ENCODE measurements around the gene C17orf58.
"Not testable (repeated sequence)": the region's sequence is repeated elsewhere in the genome, so short reads cannot be mapped to it uniquely, and the experiment has no call there.

The C17orf58 gene

GRCh38 chr17:67992548-67993152, 3.6 kb downstream of the C17orf58 start:
- no peaks in the 10 kb centered on the region for H3K9me3 ChIP-seq (ENCODE audit: control extremely low read depth in 1 of 5, control insufficient read depth in 4 of 5, insufficient read depth in 2 of 5, low read depth in 1 of 5, low read length in 4 of 5)
- no peaks in the 10 kb centered on the region for H3K36me3 ChIP-seq (ENCODE audit: control insufficient read depth in 4 of 4, insufficient read depth in 4 of 4, low read length in 3 of 4)
- WGBS (ENCODE audit: insufficient coverage): 4% methylated on average over 16 of the region's 18 CpGs
- ChIA-PET CTCF (interaction anchor here (1.0 to 1.5 kb wide), 3 partner anchors 24 to 45 kb away, joined by 3 to 4 read pairs (median 3); no protein-coding TSS in a partner anchor), POLR2A (no interaction called here)
- no peak overlapping the region for H3K27ac ChIP-seq (ENCODE audit: insufficient read depth in 1 of 2, low read depth in 1 of 2, low read length in 2 of 2, poor library complexity in 1 of 2, severe bottlenecking in 2 of 2)
- peaks cover 5 to 33% (median 27%) of the 10 kb centered on the region in 4 experiments for H3K4me1 ChIP-seq (ENCODE audit: control extremely low read depth in 1 of 4, control insufficient read depth in 4 of 4, insufficient read depth in 4 of 4, low read length in 3 of 4)
- peaks cover 0 to 21% (median 8%) of the 10 kb centered on the region in 5 experiments for H3K27me3 ChIP-seq (replicated peaks in 2 of 5; ENCODE audit: control insufficient read depth in 4 of 5, insufficient read depth in 5 of 5, low read length in 4 of 5)
- H3K4me3 ChIP-seq (ENCODE audit: control insufficient read depth in 1 of 7, extremely low read depth in 1 of 7, insufficient read depth in 4 of 7, low read depth in 2 of 7, low read length in 6 of 7): peak overlapping the region; percentile 50 to 85 (median 75)
- peak; percentile 38 to 74 (median 70) for DNase-seq

DNA sequence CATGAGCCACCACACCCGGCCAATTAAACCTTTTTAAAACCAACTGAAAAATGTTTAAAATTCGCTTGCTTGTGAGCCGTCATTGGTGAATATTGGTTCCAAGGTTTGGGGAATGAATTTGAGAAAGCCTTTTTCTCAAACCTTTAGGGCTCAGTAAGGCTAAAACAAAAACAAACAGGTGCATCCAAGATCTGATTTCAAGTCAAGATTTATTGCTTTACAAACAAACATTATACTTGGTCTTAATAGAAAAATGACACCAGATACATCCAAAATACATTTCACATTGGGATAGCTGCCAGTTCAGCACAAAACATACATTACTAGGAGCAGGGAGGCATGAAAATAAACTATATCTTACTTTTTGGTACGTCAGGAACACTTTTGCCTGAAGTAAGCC, 5.4 kb downstream of the C17orf58 start:
- Histone ChIP-seq H3K4me1 (ENCODE audit: control extremely low read depth in 1 of 4, control insufficient read depth in 4 of 4, insufficient read depth in 4 of 4, low read length in 3 of 4) (peaks cover 5 to 27% (median 22%) of the 10 kb centered on the region in 4 experiments), H3K27me3 (replicated peaks in 2 of 5; ENCODE audit: control insufficient read depth in 4 of 5, insufficient read depth in 5 of 5, low read length in 4 of 5) (peaks cover 0 to 10% (median 3%) of the 10 kb centered on the region in 5 experiments), H3K4me3 (ENCODE audit: control insufficient read depth in 1 of 7, extremely low read depth in 1 of 7, insufficient read depth in 4 of 7, low read depth in 2 of 7, low read length in 6 of 7) (no peak overlapping the region), H3K9me3 (ENCODE audit: control extremely low read depth in 1 of 5, control insufficient read depth in 4 of 5, insufficient read depth in 2 of 5, low read depth in 1 of 5, low read length in 4 of 5) (no peaks in the 10 kb centered on the region), H3K36me3 (ENCODE audit: control insufficient read depth in 4 of 4, insufficient read depth in 4 of 4, low read length in 3 of 4) (no peaks in the 10 kb centered on the region), H3K27ac (ENCODE audit: insufficient read depth in 1 of 2, low read depth in 1 of 2, low read length in 2 of 2, poor library complexity in 1 of 2, severe bottlenecking in 2 of 2) (no peak overlapping the region)
- WGBS (ENCODE audit: insufficient coverage): 100% methylated on average over 3 of the region's 4 CpGs
- ChIA-PET CTCF (interaction anchor here (1.7 kb wide), 1 partner anchor 11 kb away, joined by 3 read pairs; no protein-coding TSS in a partner anchor), POLR2A (no interaction called here)
- no peak for DNase-seq

DNA sequence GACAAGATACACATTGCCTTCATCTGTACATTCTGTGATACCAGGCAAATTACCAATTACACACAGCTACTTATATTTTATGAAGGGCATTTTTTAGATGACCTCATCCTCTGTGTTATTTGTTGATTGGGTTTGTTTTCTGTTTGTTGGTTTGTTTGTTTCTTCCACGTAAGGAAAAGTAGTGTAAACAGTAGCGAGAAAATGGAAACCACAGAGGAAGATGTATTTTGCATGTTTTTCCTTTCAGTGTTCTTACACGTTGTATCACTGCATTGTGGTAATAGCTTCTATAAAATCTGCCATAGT, 12.9 kb downstream of the C17orf58 start:
- H3K4me1 ChIP-seq (ENCODE audit: control extremely low read depth in 1 of 4, control insufficient read depth in 4 of 4, insufficient read depth in 4 of 4, low read length in 3 of 4): no peaks in the 10 kb centered on the region
- ChIA-PET POLR2A (no interaction called here), CTCF (no interaction called here)
- WGBS (ENCODE audit: insufficient coverage): 89% methylated on average over 3 of the region's 3 CpGs
- H3K27ac ChIP-seq (ENCODE audit: insufficient read depth in 1 of 2, low read depth in 1 of 2, low read length in 2 of 2, poor library complexity in 1 of 2, severe bottlenecking in 2 of 2): no peak overlapping the region
- peaks cover 5 to 28% (median 13%) of the 10 kb centered on the region in 4 experiments for H3K36me3 ChIP-seq (ENCODE audit: control insufficient read depth in 4 of 4, insufficient read depth in 4 of 4, low read length in 3 of 4)
- no peaks in the 10 kb centered on the region for H3K9me3 ChIP-seq (ENCODE audit: control extremely low read depth in 1 of 5, control insufficient read depth in 4 of 5, insufficient read depth in 2 of 5, low read depth in 1 of 5, low read length in 4 of 5)
- no peak overlapping the region for H3K4me3 ChIP-seq (ENCODE audit: control insufficient read depth in 1 of 7, extremely low read depth in 1 of 7, insufficient read depth in 4 of 7, low read depth in 2 of 7, low read length in 6 of 7)
- no peak for DNase-seq
- no peaks in the 10 kb centered on the region for H3K27me3 ChIP-seq (replicated peaks in 2 of 5; ENCODE audit: control insufficient read depth in 4 of 5, insufficient read depth in 5 of 5, low read length in 4 of 5)

GRCh38 chr17:67982686-67983382, 13.4 kb downstream of the C17orf58 start:
- Histone ChIP-seq H3K9me3 (ENCODE audit: control extremely low read depth in 1 of 5, control insufficient read depth in 4 of 5, insufficient read depth in 2 of 5, low read depth in 1 of 5, low read length in 4 of 5) (no peaks in the 10 kb centered on the region), H3K36me3 (ENCODE audit: control insufficient read depth in 4 of 4, insufficient read depth in 4 of 4, low read length in 3 of 4) (peaks cover 5 to 28% (median 13%) of the 10 kb centered on the region in 4 experiments), H3K27ac (ENCODE audit: insufficient read depth in 1 of 2, low read depth in 1 of 2, low read length in 2 of 2, poor library complexity in 1 of 2, severe bottlenecking in 2 of 2) (no peak overlapping the region), H3K27me3 (replicated peaks in 2 of 5; ENCODE audit: control insufficient read depth in 4 of 5, insufficient read depth in 5 of 5, low read length in 4 of 5) (no peaks in the 10 kb centered on the region), H3K4me1 (ENCODE audit: control extremely low read depth in 1 of 4, control insufficient read depth in 4 of 4, insufficient read depth in 4 of 4, low read length in 3 of 4) (no peaks in the 10 kb centered on the region), H3K4me3 (ENCODE audit: control insufficient read depth in 1 of 7, extremely low read depth in 1 of 7, insufficient read depth in 4 of 7, low read depth in 2 of 7, low read length in 6 of 7) (no peak overlapping the region)
- ChIA-PET POLR2A (no interaction called here), CTCF (no interaction called here)
- DNase-seq: no peak
- WGBS (ENCODE audit: insufficient coverage): 100% methylated on average over 3 of the region's 8 CpGs

DNA sequence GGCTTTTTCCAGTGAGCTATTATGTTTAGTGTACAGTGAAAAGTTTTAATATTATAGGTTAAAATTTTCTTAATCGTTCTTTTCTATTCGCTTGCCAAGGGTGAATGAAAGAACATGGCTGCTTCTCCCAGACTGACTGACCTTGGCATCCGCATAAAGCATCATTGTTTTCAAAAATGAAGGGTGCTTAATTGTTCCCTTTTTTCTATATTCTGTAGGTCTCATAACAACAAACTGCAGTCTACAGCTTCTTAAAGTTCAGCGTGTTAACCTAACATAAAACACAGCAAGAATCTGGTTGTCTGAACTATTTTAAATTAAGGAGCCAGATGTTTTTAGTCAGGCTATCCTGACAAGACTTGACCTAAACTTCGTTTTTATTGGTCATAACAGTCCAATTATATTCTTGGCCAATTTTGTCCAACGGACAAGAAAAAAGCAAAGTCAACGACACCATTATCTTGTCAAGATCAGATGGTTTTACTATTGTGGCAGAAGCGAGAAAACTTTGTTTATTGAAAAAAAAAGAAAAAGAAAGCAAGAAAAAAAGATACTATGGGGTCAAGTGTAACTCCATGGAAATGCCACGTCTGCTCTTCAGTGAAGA, 14.1 kb downstream of the C17orf58 start:
- H3K9me3 ChIP-seq (ENCODE audit: control extremely low read depth in 1 of 5, control insufficient read depth in 4 of 5, insufficient read depth in 2 of 5, low read depth in 1 of 5, low read length in 4 of 5): no peaks in the 10 kb centered on the region
- H3K27ac ChIP-seq (ENCODE audit: insufficient read depth in 1 of 2, low read depth in 1 of 2, low read length in 2 of 2, poor library complexity in 1 of 2, severe bottlenecking in 2 of 2): no peak overlapping the region
- WGBS (ENCODE audit: insufficient coverage): 98% methylated on average over 8 of the region's 9 CpGs
- POLR2A ChIA-PET: no interaction called here
- CTCF ChIA-PET: no interaction called here
- H3K4me1 ChIP-seq (ENCODE audit: control extremely low read depth in 1 of 4, control insufficient read depth in 4 of 4, insufficient read depth in 4 of 4, low read length in 3 of 4): no peaks in the 10 kb centered on the region
- no peaks in the 10 kb centered on the region for H3K27me3 ChIP-seq (replicated peaks in 2 of 5; ENCODE audit: control insufficient read depth in 4 of 5, insufficient read depth in 5 of 5, low read length in 4 of 5)
- no peak for DNase-seq
- no peak overlapping the region for H3K4me3 ChIP-seq (ENCODE audit: control insufficient read depth in 1 of 7, extremely low read depth in 1 of 7, insufficient read depth in 4 of 7, low read depth in 2 of 7, low read length in 6 of 7)
- H3K36me3 ChIP-seq (ENCODE audit: control insufficient read depth in 4 of 4, insufficient read depth in 4 of 4, low read length in 3 of 4): peaks cover 5 to 30% (median 14%) of the 10 kb centered on the region in 4 experiments

DNA sequence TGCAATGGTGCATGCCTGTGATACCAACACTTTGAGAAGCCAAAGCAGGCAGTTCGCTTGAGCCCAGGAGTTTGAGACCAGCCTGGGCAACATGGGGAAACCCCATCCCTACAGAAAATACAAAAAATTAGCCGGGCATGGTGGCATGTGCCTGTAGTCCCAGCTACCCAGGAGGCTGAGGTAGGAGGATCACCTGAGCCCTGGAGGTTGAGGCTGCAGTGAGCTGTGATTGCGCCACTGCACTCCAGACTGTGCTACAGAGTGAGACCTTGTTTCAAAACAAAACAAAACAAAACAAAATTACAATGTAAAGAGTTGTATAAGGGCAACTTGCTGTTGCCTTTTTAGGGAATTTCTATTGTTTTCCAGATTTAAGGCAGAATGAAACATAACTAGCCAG, 15.4 kb downstream of the C17orf58 start:
- DNase-seq; H3K27me3 ChIP-seq (replicated peaks in 2 of 5; ENCODE audit: control insufficient read depth in 4 of 5, insufficient read depth in 5 of 5, low read length in 4 of 5); POLR2A ChIA-PET; H3K4me1 ChIP-seq (ENCODE audit: control extremely low read depth in 1 of 4, control insufficient read depth in 4 of 4, insufficient read depth in 4 of 4, low read length in 3 of 4); H3K4me3 ChIP-seq (ENCODE audit: control insufficient read depth in 1 of 7, extremely low read depth in 1 of 7, insufficient read depth in 4 of 7, low read depth in 2 of 7, low read length in 6 of 7); H3K27ac ChIP-seq (ENCODE audit: insufficient read depth in 1 of 2, low read depth in 1 of 2, low read length in 2 of 2, poor library complexity in 1 of 2, severe bottlenecking in 2 of 2); H3K9me3 ChIP-seq (ENCODE audit: control extremely low read depth in 1 of 5, control insufficient read depth in 4 of 5, insufficient read depth in 2 of 5, low read depth in 1 of 5, low read length in 4 of 5); CTCF ChIA-PET: not testable (repeated sequence)
- 50% methylated on average over 2 of the region's 3 CpGs for WGBS (ENCODE audit: insufficient coverage)
- H3K36me3 ChIP-seq (ENCODE audit: control insufficient read depth in 4 of 4, insufficient read depth in 4 of 4, low read length in 3 of 4): peaks cover 5 to 40% (median 16%) of the 10 kb centered on the region in 4 experiments

- H3K27me3 ChIP-seq (replicated peaks in 2 of 5; ENCODE audit: control insufficient read depth in 4 of 5, insufficient read depth in 5 of 5, low read length in 4 of 5): no peaks in the 10 kb centered on the region
- POLR2A ChIA-PET: no interaction called here
- no peak overlapping the region for H3K27ac ChIP-seq (ENCODE audit: insufficient read depth in 1 of 2, low read depth in 1 of 2, low read length in 2 of 2, poor library complexity in 1 of 2, severe bottlenecking in 2 of 2)
- H3K9me3 ChIP-seq (ENCODE audit: control extremely low read depth in 1 of 5, control insufficient read depth in 4 of 5, insufficient read depth in 2 of 5, low read depth in 1 of 5, low read length in 4 of 5): no peaks in the 10 kb centered on the region
- no peak for DNase-seq
- H3K4me1 ChIP-seq (ENCODE audit: control extremely low read depth in 1 of 4, control insufficient read depth in 4 of 4, insufficient read depth in 4 of 4, low read length in 3 of 4): no peaks in the 10 kb centered on the region
- no peak overlapping the region for H3K4me3 ChIP-seq (ENCODE audit: control insufficient read depth in 1 of 7, extremely low read depth in 1 of 7, insufficient read depth in 4 of 7, low read depth in 2 of 7, low read length in 6 of 7)
- peaks cover 5 to 44% (median 17%) of the 10 kb centered on the region in 4 experiments for H3K36me3 ChIP-seq (ENCODE audit: control insufficient read depth in 4 of 4, insufficient read depth in 4 of 4, low read length in 3 of 4)
- WGBS (ENCODE audit: insufficient coverage): 100% methylated on average over 1 of the region's 2 CpGs
- CTCF ChIA-PET: no interaction called here
These were observed 15.8 kb downstream of the C17orf58 start for GRCh38 chr17:67980456-67980855.

Measured in common myeloid progenitor, CD34-positive (primary cell).